Breast epithelium (tissue), 4 donors: Measurements from ENCODE around the gene SIRT3. TPM values are rescaled to one million over a fixed set of nuclear protein-coding genes. Genes with fewer than 3 reads are reported as not detected.
"Not testable (repeated sequence)": the region's sequence is repeated elsewhere in the genome, so short reads cannot be mapped to it uniquely, and the experiment has no call there.

Source experiments
- DNase-seq, 2 donors: peaks; one replicate each; pipeline ENCODE4 v3.0.0-alpha.2; 2019; ENCODE audit warnings: low spot score in 2 of 2
- H3K27ac ChIP-seq, 2 donors: fragments of 200-600 bp; sonication (generic) in 1 of 2; one replicate each; pipeline ENCODE4 v1.5.1; 2016 to 2019; ENCODE audit warnings: mild to moderate bottlenecking in 1 of 2
- H3K27me3 ChIP-seq, 2 donors: fragments of 200-600 bp; sonication (generic) in 1 of 2; one replicate each; pipeline versions ENCODE4 v1.5.1 to v1.6.0; 2017 to 2019; ENCODE audit warnings: control low read depth in 1 of 2, mild to moderate bottlenecking in 1 of 2
- H3K36me3 ChIP-seq: fragments of 200-600 bp; one replicate; pipeline ENCODE4 v1.5.1; 2019
- H3K4me1 ChIP-seq, 2 donors: fragments of 200-600 bp; sonication (generic); one replicate each; pipeline ENCODE4 v1.5.1; 2016 to 2019; ENCODE audit warnings: control low read depth in 1 of 2
- H3K4me3 ChIP-seq, 3 donors: fragments of 200-600 bp; sonication (generic); 1 replicate in 2 of 3; 2 replicates in 1 of 3; pipeline ENCODE4 v1.5.1; 2016 to 2019; ENCODE audit warnings: mild to moderate bottlenecking in 3 of 3, moderate library complexity in 2 of 3
- H3K9me3 ChIP-seq, 2 donors: fragments of 200-600 bp; sonication (generic) in 1 of 2; one replicate each; pipeline ENCODE4 v1.5.1; 2016 to 2019; ENCODE audit warnings: control low read depth in 1 of 2
- CTCF ChIP-seq, 3 donors: fragments of 450-650 bp; IDR thresholded peaks; one replicate each; pipeline ENCODE4 v1.5.1; 2016 to 2017; ENCODE audit warnings: antibody characterized with exemption in 3 of 3, mild to moderate bottlenecking in 3 of 3, moderate library complexity in 3 of 3
- POLR2A ChIP-seq: fragments of 450-650 bp; IDR thresholded peaks from one replicate; pipeline ENCODE4 v1.6.1; 2016; ENCODE audit warnings: antibody characterized with exemption, mild to moderate bottlenecking, moderate library complexity
- POLR2AphosphoS5 ChIP-seq, 3 donors: sonication (generic); formaldehyde crosslinking; IDR thresholded peaks; one replicate each; pipeline ENCODE4 v1.6.1; 2017; ENCODE audit warnings: antibody characterized with exemption in 3 of 3
- intact Hi-C: fragments of 100-400 bp; cut with DNase I; formaldehyde crosslinking; loops from one replicate; pipeline ENCODE4 v1.15.1; 2023; ENCODE audit warnings: low total_unique reads
- total RNA-seq, 3 donors: library from RNA; depleted of rRNA; stranded (reverse); fragments of >200 nt; gene quantifications; one replicate each; pipeline ENCODE4 v1.1.0, GENCODE V29; 2016

Gene SIRT3
- total RNA-seq, 3 donors from 2014 or later = 17.3 to 21.4 (median 19.3) TPM

- Histone ChIP-seq H3K27me3 (no peaks in the 10 kb centered on the region), H3K27ac (peak overlapping the region; percentile 52 to 78), H3K9me3 (no peaks in the 10 kb centered on the region), H3K36me3 (no peaks in the 10 kb centered on the region), H3K4me3 (peak overlapping the region in 2 of 3 donors; percentile 9 to 62), H3K4me1 (no peaks in the 10 kb centered on the region)
- intact Hi-C loops = no loop called here
- TF ChIP-seq CTCF (IDR thresholded peaks at IDR 0.05) = peak in 1 of 3 donors; percentile 8
- TF ChIP-seq POLR2AphosphoS5 (IDR thresholded peaks at IDR 0.05) = peak in 1 of 3 donors; percentile 19
- TF ChIP-seq POLR2A = no peak
- DNase-seq = no peak
Observed at GRCh38 chr11:269146-269890, 33.2 kb upstream of the SIRT3 start.

GRCh38 chr11:268716-269145 is 32.6 kb upstream of the SIRT3 start:
- peak overlapping the region; percentile 9 to 62 (median 37) for H3K4me3 ChIP-seq
- not testable (repeated sequence) for DNase-seq

GRCh38 chr11:267491-267994 is 31.4 kb upstream of the SIRT3 start:
- Histone ChIP-seq H3K27me3 (no peaks in the 10 kb centered on the region), H3K36me3 (no peaks in the 10 kb centered on the region), H3K27ac (peak overlapping the region; percentile 52 to 78), H3K4me3 (peak overlapping the region; percentile 34 to 62 (median 37)), H3K9me3 (no peaks in the 10 kb centered on the region), H3K4me1 (no peaks in the 10 kb centered on the region)
- no peak for DNase-seq
- no peak for TF ChIP-seq CTCF (IDR thresholded peaks at IDR 0.05)
- no peak for TF ChIP-seq POLR2A
- TF ChIP-seq POLR2AphosphoS5 (IDR thresholded peaks at IDR 0.05) = no peak
- intact Hi-C loops = no loop called here

More at GRCh38 chr11:268716-269145, 32.6 kb upstream of the SIRT3 start:
- H3K27me3 ChIP-seq, H3K36me3 ChIP-seq, intact Hi-C loops, H3K4me1 ChIP-seq, H3K9me3 ChIP-seq: not testable (repeated sequence)
- peak overlapping the region; percentile 52 to 78 for H3K27ac ChIP-seq

GRCh38 chr11:266676-267439 is 30.7 kb upstream of the SIRT3 start:
- no peaks in the 10 kb centered on the region for H3K27me3 ChIP-seq
- intact Hi-C loops = no loop called here
- H3K27ac ChIP-seq = no peak overlapping the region
- DNase-seq = no peak
- peak overlapping the region in 1 of 3 donors; percentile 25 for H3K4me3 ChIP-seq
- no peaks in the 10 kb centered on the region for H3K4me1 ChIP-seq
- H3K36me3 ChIP-seq = no peaks in the 10 kb centered on the region
- H3K9me3 ChIP-seq = no peaks in the 10 kb centered on the region
- no peak for TF ChIP-seq POLR2A

GRCh38 chr11:261624-262023 is 25.5 kb upstream of the SIRT3 start:
- no peak overlapping the region for H3K4me3 ChIP-seq
- H3K27ac ChIP-seq = no peak overlapping the region
- DNase-seq = no peak
- H3K9me3 ChIP-seq = no peaks in the 10 kb centered on the region
- no peaks in the 10 kb centered on the region for H3K4me1 ChIP-seq
- no peaks in the 10 kb centered on the region for H3K27me3 ChIP-seq
- no peaks in the 10 kb centered on the region for H3K36me3 ChIP-seq
- TF ChIP-seq POLR2AphosphoS5 (IDR thresholded peaks at IDR 0.05) (no peak), CTCF (IDR thresholded peaks at IDR 0.05) (no peak), POLR2A (no peak)
- intact Hi-C loops = no loop called here

- no peak overlapping the region for H3K27ac ChIP-seq
- intact Hi-C loops = no loop called here
- H3K27me3 ChIP-seq = no peaks in the 10 kb centered on the region
- H3K9me3 ChIP-seq = no peaks in the 10 kb centered on the region
- TF ChIP-seq POLR2AphosphoS5 (IDR thresholded peaks at IDR 0.05) (no peak), CTCF (IDR thresholded peaks at IDR 0.05) (no peak), POLR2A (no peak)
- no peaks in the 10 kb centered on the region for H3K4me1 ChIP-seq
- H3K36me3 ChIP-seq = no peaks in the 10 kb centered on the region
- no peak overlapping the region for H3K4me3 ChIP-seq
- DNase-seq = no peak
Observed at GRCh38 chr11:259413-259812, 23.3 kb upstream of the SIRT3 start.
